HG03558 (cell line): ENCODE measurements around the gene H2AZ2.
"Not testable (repeated sequence)": the region's sequence is repeated elsewhere in the genome, so short reads cannot be mapped to it uniquely, and the experiment has no call there.

Experiments
- ATAC-seq: cut with Tn5 transposase; IDR thresholded peaks from one replicate; pipeline ENCODE4 v1.9.1; 2021; ENCODE audit warnings: moderate number of reproducible peaks; ENCODE audit not compliant: unreplicated experiment; ENCODE audit errors: extremely low read depth

H2AZ2 gene

GRCh38 chr7:44789990-44790389 lies 57.9 kb downstream of the H2AZ2 start:
- no peak for ATAC-seq

GRCh38 chr7:44787762-44788161 lies 60.1 kb downstream of the H2AZ2 start:
- ATAC-seq = no peak

DNA sequence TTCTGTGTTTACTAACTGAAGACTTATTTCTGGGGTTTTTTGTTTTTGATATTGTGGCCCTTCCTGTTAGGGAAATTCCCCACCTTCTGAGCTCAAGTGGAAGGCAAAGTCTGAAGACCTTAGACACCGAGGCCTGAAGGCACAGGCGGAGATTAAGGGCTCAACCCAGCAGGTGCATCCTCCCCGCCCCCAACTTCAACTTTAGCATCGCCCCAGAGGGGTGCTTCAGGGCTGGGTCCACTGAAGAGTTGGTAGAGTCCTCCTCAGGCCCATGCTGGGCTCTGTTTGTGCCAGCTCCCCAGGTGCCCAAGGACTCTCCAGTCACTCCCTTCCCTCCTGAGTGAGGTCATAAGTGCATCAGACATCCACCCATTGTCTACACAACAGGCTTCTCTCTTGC lies 60.8 kb downstream of the H2AZ2 start:
- ATAC-seq = no peak

GRCh38 chr7:44785218-44785617 lies 62.7 kb downstream of the H2AZ2 start:
- ATAC-seq = not testable (repeated sequence)

GRCh38 chr7:44784364-44784763 lies 63.5 kb downstream of the H2AZ2 start:
- ATAC-seq = no peak

DNA sequence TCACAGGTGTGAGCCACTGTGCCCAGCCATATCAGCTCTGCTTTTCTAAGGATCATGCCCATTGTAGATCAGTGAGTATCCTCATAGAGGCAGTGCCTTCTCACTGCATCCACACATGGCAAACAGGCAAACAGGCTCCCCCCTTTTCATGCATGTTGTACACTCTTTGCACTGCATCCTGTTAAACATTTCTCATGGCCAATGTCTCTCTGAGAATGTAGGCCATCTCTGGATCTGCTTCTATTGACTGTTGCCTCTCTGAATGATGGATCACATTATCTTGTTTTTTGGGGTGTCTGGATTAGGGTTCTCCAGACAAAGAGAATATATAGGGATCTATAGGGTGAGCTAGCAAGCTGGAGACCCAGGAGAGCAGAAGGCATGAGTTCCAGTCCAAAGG lies 64.5 kb downstream of the H2AZ2 start:
- no peak for ATAC-seq

DNA sequence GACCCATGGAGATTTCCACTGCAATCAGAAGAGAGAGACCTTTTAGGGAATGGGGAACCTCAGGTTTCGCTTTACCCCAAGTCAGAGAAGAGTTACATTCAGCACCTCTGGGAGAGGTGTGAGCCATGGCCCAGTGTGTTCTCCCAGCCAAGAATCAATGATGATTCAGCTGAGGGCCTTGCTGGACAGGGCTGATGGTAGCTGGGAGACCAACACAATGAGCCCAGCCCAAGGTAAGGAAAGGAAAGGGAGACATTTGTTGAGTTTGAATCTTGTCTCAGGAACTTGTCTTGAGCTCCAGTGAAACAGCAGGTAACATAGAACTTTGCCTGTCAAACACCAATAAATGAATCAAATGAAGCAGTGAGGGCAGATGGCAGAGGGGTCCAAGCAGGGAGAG lies 65.4 kb downstream of the H2AZ2 start:
- no peak for ATAC-seq
